Lung (tissue), 12 donors: ENCODE data around the gene TMTC2. TPM values are rescaled to one million over a fixed set of nuclear protein-coding genes. Genes with fewer than 3 reads are reported as not detected.

Experiments
- ATAC-seq: fragments of 200-7000 bp; cut with Tn5 transposase; one replicate; pipeline ENCODE4 v1.9.1; 2020; ENCODE audit warnings: moderate number of reproducible peaks; ENCODE audit not compliant: insufficient read depth, low FRiP score
- DNase-seq, 3 donors: peaks; one replicate each; pipeline ENCODE4 v3.0.0-alpha.2; 2013 to 2017
- H3K27ac ChIP-seq, 2 donors: one replicate each; pipeline ENCODE4 v1.5.1; 2013; ENCODE audit warnings: mild to moderate bottlenecking in 2 of 2, moderate library complexity in 2 of 2, control low read depth in 1 of 2, inconsistent platforms in 1 of 2, low read depth in 1 of 2, low read length in 1 of 2
- H3K27me3 ChIP-seq, 3 donors: one replicate each; pipeline ENCODE4 v1.5.1; 2013; ENCODE audit warnings: low read length in 2 of 3; ENCODE audit not compliant: control insufficient read depth in 3 of 3, insufficient read depth in 3 of 3
- H3K36me3 ChIP-seq, 4 donors: one replicate each; pipeline ENCODE4 v1.5.1; 2013; ENCODE audit warnings: low read length in 4 of 4, mild to moderate bottlenecking in 1 of 4, moderate library complexity in 1 of 4; ENCODE audit not compliant: control insufficient read depth in 4 of 4, insufficient read depth in 4 of 4
- H3K4me1 ChIP-seq, 5 donors: one replicate each; pipeline ENCODE4 v1.5.1; 2013; ENCODE audit warnings: low read length in 5 of 5, mild to moderate bottlenecking in 2 of 5, moderate library complexity in 1 of 5; ENCODE audit not compliant: control insufficient read depth in 5 of 5, insufficient read depth in 5 of 5
- H3K4me3 ChIP-seq: one replicate; pipeline ENCODE4 v1.5.1; 2013; ENCODE audit warnings: mild to moderate bottlenecking, control low read depth, moderate library complexity
- H3K9ac ChIP-seq, 2 donors: one replicate each; pipeline ENCODE4 v1.5.1; 2013; ENCODE audit warnings: low read length in 2 of 2, control low read depth in 1 of 2; ENCODE audit not compliant: insufficient read depth in 1 of 2
- H3K9me3 ChIP-seq, 4 donors: one replicate each; pipeline ENCODE4 v1.5.1; 2013; ENCODE audit warnings: low read length in 3 of 4, mild to moderate bottlenecking in 1 of 4, moderate library complexity in 1 of 4; ENCODE audit not compliant: control insufficient read depth in 4 of 4, insufficient read depth in 3 of 4
- WGBS, 2 donors: extraction: QIAGEN DNeasy Blood & Tissue Kit; methylation state at CpG; one replicate each; pipeline ENCODE4 v1.1.7; 2013; 5-methylcytosine and 5-hydroxymethylcytosine counted together
- polyA plus RNA-seq, 2 donors: library from polyadenylated mRNA; stranded (reverse); fragments of 200-250 nt; gene quantifications; one replicate each; pipeline ENCODE4 v1.2.1, GENCODE V29; 2013
- total RNA-seq, 2 donors: library from RNA; depleted of rRNA in 1 of 2; stranded (reverse); fragments of >200 nt in 1 of 2; gene quantifications; one replicate each; pipeline ENCODE4 v1.2.1, GENCODE V29; 2014 to 2021
- TF ChIP-seq, protein P1 (sequence below): IDR thresholded peaks from 2 replicates; pipeline ENCODE4 v1.5.1; 2012; ENCODE audit warnings: mild to moderate bottlenecking; ENCODE audit errors: control extremely low read depth, extremely low read depth
- donor health status: control.
- donor health status: control.
- donor health status: Bipolar disorder and iron deficiency.
- donor health status: healthy.
- donor health status: DM: yes; HTN: yes; CAD: no.

Gene TMTC2
- total and polyA plus RNA-seq, 4 donors: 5.3 to 77.1 (median 14.0) TPM

DNA sequence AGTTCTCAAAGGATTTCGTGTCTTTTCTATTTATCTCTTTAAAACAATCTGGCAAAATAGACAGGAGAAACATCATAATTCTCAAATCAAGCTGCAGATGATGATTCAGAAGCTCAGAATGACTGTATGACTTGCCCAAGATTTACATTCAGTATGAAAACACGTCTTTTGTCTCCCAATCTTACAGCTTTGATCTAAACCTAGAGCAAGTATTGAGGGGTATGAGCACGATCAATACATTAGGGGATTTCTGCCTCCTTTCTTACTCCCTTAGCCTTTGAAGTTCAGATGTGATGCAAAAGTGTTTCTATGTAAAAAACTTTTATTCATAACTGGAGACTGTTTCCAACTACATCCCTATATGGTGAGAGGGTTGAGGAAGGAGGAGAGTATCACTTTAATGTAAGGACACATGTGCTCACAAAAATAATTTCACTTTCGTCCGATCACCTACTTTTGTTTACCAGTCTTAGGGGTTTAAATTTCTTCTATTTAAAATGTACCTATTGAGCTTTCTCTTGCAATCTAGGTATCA is 454.8 kb downstream of the TMTC2 start:
- 88 to 89% methylated on average over 5 of the region's 5 CpGs for WGBS, 2 donors
- Histone ChIP-seq H3K9ac (no peak overlapping the region), H3K4me1 (no peaks in the 10 kb centered on the region), H3K9me3 (peaks cover 0 to 7% (median 3%) of the 10 kb centered on the region in 4 donors), H3K27ac (no peak overlapping the region), H3K36me3 (no peaks in the 10 kb centered on the region), H3K4me3 (no peak overlapping the region), H3K27me3 (no peaks in the 10 kb centered on the region)
- ATAC-seq (no peak), DNase-seq (no peak)
- TF ChIP-seq, protein P1, sequence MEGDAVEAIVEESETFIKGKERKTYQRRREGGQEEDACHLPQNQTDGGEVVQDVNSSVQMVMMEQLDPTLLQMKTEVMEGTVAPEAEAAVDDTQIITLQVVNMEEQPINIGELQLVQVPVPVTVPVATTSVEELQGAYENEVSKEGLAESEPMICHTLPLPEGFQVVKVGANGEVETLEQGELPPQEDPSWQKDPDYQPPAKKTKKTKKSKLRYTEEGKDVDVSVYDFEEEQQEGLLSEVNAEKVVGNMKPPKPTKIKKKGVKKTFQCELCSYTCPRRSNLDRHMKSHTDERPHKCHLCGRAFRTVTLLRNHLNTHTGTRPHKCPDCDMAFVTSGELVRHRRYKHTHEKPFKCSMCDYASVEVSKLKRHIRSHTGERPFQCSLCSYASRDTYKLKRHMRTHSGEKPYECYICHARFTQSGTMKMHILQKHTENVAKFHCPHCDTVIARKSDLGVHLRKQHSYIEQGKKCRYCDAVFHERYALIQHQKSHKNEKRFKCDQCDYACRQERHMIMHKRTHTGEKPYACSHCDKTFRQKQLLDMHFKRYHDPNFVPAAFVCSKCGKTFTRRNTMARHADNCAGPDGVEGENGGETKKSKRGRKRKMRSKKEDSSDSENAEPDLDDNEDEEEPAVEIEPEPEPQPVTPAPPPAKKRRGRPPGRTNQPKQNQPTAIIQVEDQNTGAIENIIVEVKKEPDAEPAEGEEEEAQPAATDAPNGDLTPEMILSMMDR: no peak

DNA sequence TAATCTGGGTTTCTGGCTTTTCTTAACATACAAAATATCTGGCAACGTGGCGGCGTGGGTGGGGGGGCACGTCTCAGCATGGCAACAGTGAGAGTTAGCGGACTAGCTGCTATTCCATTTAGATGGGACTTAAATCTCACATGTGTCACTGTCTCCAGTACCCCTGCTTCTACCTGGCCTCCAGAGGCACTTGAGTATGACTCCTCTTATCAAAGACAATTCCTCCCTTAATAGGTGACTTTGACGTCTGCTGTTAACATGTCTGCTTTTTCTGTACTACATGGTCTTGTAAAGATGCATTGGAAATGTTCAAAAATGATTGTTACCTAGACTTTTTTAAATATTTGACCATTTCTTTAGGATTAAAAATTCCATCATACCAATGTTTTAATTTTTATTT is 456.2 kb downstream of the TMTC2 start:
- TF ChIP-seq, protein P1: no peak
- no peak for DNase-seq
- peaks cover 0 to 7% (median 3%) of the 10 kb centered on the region in 4 donors for H3K9me3 ChIP-seq
- no peak overlapping the region for H3K4me3 ChIP-seq
- H3K9ac ChIP-seq: no peak overlapping the region
- H3K27ac ChIP-seq: no peak overlapping the region
- H3K27me3 ChIP-seq: no peaks in the 10 kb centered on the region
- H3K4me1 ChIP-seq: no peaks in the 10 kb centered on the region
- no peak for ATAC-seq
- H3K36me3 ChIP-seq: no peaks in the 10 kb centered on the region
- 73 to 88% methylated on average over 6 of the region's 6 CpGs for WGBS, 2 donors

- DNase-seq (peak in 1 of 3 donors; percentile 19), ATAC-seq (no peak)
- WGBS, 2 donors: 56 to 65% methylated on average over 1 of the region's 1 CpG
- Histone ChIP-seq H3K4me3 (no peak overlapping the region), H3K27ac (no peak overlapping the region), H3K9ac (no peak overlapping the region), H3K4me1 (no peaks in the 10 kb centered on the region), H3K9me3 (peaks cover 0 to 7% (median 3%) of the 10 kb centered on the region in 4 donors), H3K27me3 (no peaks in the 10 kb centered on the region), H3K36me3 (no peaks in the 10 kb centered on the region)
- TF ChIP-seq, protein P1: no peak
Measured at GRCh38 chr12:83143950-83144349, 457.2 kb downstream of the TMTC2 start.

GRCh38 chr12:83145325-83145840 is 458.7 kb downstream of the TMTC2 start:
- DNase-seq: peak in 1 of 3 donors; percentile 20
- Histone ChIP-seq H3K36me3 (no peaks in the 10 kb centered on the region), H3K27ac (no peak overlapping the region), H3K4me3 (no peak overlapping the region), H3K4me1 (no peaks in the 10 kb centered on the region), H3K9ac (no peak overlapping the region), H3K9me3 (peaks cover 0 to under 1% (median 0%) of the 10 kb centered on the region in 4 donors), H3K27me3 (no peaks in the 10 kb centered on the region)
- 79 to 91% methylated on average over 2 of the region's 2 CpGs for WGBS, 2 donors
- TF ChIP-seq, protein P1: no peak
- no peak for ATAC-seq
